ENCODE data around the gene TRPC4AP. TPM values are rescaled to one million over a fixed set of nuclear protein-coding genes. Genes with fewer than 3 reads are reported as not detected.

TRPC4AP gene
- total RNA-seq, 1 experiment from 2014 or later = 48.6 TPM

DNA sequence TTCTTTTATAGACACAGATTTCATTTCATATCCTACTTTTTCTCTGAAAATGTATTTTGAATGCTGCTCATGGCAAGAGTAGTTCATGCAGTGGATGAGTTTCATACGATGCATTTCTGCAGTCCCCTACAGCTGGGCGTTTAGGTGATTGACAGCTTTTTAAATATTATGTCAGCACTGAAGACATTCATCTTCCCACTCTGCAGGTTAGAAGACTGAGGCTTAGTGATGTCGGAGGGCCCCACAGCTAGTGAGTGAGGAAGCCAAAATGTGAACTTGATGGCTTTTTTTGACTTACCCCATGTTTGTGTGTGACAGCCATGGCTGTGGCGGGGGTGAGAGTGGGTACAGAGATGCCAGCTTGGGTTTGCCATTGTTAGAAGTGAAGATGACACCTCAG is 103.5 kb downstream of the TRPC4AP start:
- no TSS peak for BruUV-seq (replicated peaks)

More for the DNA sequence above, 103.5 kb downstream of the TRPC4AP start:
- CTCF ChIA-PET = no interaction called here
- H3K9me3 ChIP-seq (ENCODE audit: control insufficient read depth in 1 of 2, insufficient read depth in 1 of 2, low read depth in 1 of 2, low read length in 2 of 2) = no peaks in the 10 kb centered on the region
- H3K79me2 ChIP-seq (ENCODE audit: insufficient read depth, low read length) = no peaks in the 10 kb centered on the region
- no peak overlapping the region for H3K4me3 ChIP-seq (replicated peaks in 1 of 2; ENCODE audit: low read depth in 1 of 2, low read length in 2 of 2)
- H3K9ac ChIP-seq (ENCODE audit: low read length) = no peak overlapping the region
- ATAC-seq (no peak), DNase-seq (ENCODE audit: low read depth, low spot score) (no peak)
- POLR2A ChIA-PET = interaction anchor here (0.6 kb wide), 1 partner anchor 117 kb away, joined by 3 read pairs; no protein-coding TSS in a partner anchor
- no peak overlapping the region for H2AFZ ChIP-seq (ENCODE audit: low read depth, low read length, poor library complexity, severe bottlenecking)
- H3K36me3 ChIP-seq (ENCODE audit: control insufficient read depth in 1 of 2, insufficient read depth in 2 of 2, low read length in 2 of 2) = no peaks in the 10 kb centered on the region
- H3K4me2 ChIP-seq (ENCODE audit: low read length) = no peak overlapping the region
- RAD21 ChIA-PET (ENCODE audit: low non-redundant PET in 1 of 2, low total read pairs in 2 of 2, uncharacterized antibody in 2 of 2, unreplicated experiment in 2 of 2) = no interaction called here
- H4K20me1 ChIP-seq (ENCODE audit: insufficient read depth) = no peaks in the 10 kb centered on the region
- intact Hi-C loops (cut with micrococcal nuclease) = no loop called here
- H3K9me2 ChIP-seq (ENCODE audit: insufficient read depth) = no peaks in the 10 kb centered on the region
- H3K27me3 ChIP-seq (ENCODE audit: insufficient read depth, low read length) = no peaks in the 10 kb centered on the region
- peaks cover 0 to 2% of the 10 kb centered on the region in 2 experiments; a peak in 1 of 4 replicates for H3K4me1 ChIP-seq (ENCODE audit: control insufficient read depth in 1 of 2, insufficient read depth in 2 of 2, low read length in 2 of 2)
- TF ChIP-seq, protein P1, sequence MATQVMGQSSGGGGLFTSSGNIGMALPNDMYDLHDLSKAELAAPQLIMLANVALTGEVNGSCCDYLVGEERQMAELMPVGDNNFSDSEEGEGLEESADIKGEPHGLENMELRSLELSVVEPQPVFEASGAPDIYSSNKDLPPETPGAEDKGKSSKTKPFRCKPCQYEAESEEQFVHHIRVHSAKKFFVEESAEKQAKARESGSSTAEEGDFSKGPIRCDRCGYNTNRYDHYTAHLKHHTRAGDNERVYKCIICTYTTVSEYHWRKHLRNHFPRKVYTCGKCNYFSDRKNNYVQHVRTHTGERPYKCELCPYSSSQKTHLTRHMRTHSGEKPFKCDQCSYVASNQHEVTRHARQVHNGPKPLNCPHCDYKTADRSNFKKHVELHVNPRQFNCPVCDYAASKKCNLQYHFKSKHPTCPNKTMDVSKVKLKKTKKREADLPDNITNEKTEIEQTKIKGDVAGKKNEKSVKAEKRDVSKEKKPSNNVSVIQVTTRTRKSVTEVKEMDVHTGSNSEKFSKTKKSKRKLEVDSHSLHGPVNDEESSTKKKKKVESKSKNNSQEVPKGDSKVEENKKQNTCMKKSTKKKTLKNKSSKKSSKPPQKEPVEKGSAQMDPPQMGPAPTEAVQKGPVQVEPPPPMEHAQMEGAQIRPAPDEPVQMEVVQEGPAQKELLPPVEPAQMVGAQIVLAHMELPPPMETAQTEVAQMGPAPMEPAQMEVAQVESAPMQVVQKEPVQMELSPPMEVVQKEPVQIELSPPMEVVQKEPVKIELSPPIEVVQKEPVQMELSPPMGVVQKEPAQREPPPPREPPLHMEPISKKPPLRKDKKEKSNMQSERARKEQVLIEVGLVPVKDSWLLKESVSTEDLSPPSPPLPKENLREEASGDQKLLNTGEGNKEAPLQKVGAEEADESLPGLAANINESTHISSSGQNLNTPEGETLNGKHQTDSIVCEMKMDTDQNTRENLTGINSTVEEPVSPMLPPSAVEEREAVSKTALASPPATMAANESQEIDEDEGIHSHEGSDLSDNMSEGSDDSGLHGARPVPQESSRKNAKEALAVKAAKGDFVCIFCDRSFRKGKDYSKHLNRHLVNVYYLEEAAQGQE (IDR thresholded peaks at IDR 0.05; ENCODE audit: low read depth) = no peak
- TF ChIP-seq, protein P2, sequence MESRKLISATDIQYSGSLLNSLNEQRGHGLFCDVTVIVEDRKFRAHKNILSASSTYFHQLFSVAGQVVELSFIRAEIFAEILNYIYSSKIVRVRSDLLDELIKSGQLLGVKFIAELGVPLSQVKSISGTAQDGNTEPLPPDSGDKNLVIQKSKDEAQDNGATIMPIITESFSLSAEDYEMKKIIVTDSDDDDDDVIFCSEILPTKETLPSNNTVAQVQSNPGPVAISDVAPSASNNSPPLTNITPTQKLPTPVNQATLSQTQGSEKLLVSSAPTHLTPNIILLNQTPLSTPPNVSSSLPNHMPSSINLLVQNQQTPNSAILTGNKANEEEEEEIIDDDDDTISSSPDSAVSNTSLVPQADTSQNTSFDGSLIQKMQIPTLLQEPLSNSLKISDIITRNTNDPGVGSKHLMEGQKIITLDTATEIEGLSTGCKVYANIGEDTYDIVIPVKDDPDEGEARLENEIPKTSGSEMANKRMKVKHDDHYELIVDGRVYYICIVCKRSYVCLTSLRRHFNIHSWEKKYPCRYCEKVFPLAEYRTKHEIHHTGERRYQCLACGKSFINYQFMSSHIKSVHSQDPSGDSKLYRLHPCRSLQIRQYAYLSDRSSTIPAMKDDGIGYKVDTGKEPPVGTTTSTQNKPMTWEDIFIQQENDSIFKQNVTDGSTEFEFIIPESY (IDR thresholded peaks at IDR 0.05; ENCODE audit: extremely low read depth, insufficient replicate concordance, low read length) = no peak
- no peak for TF ChIP-seq ELF1 (IDR thresholded peaks at IDR 0.05; ENCODE audit: borderline replicate concordance, low read depth)
- TF ChIP-seq SP1 (IDR thresholded peaks at IDR 0.05; ENCODE audit: low read depth) = no peak
- no peak for TF ChIP-seq CTCF (IDR thresholded peaks at IDR 0.05 in 2 of 3, conservative IDR thresholded peaks at IDR 0.05 in 1 of 3; ENCODE audit: borderline replicate concordance in 1 of 3, insufficient read depth in 1 of 3, low read depth in 2 of 3, low read length in 2 of 3)
- no peak for TF ChIP-seq EZH2phosphoT487 (IDR thresholded peaks at IDR 0.05; ENCODE audit: borderline replicate concordance)
- no peak for TF ChIP-seq EGR1 (IDR thresholded peaks at IDR 0.05; ENCODE audit: low read depth)
- TF ChIP-seq TCF7L2 (IDR thresholded peaks at IDR 0.05; ENCODE audit: borderline replicate concordance, extremely low read depth, insufficient read depth, insufficient read length) = no peak
- no peak for TF ChIP-seq POLR2A (IDR thresholded peaks at IDR 0.05; ENCODE audit: borderline replicate concordance, extremely low read depth, insufficient read depth, insufficient read length)
- no peak for TF ChIP-seq ZNF274 (IDR thresholded peaks at IDR 0.05; ENCODE audit: low read depth, low read length)
- no peak for TF ChIP-seq POLR2AphosphoS5 (IDR thresholded peaks at IDR 0.05; ENCODE audit: low read depth, low read length)
- TF ChIP-seq CEBPB (IDR thresholded peaks at IDR 0.05; ENCODE audit: low read depth) = no peak
- TF ChIP-seq ZFX (IDR thresholded peaks at IDR 0.05) = no peak
- no peak overlapping the region for H3K27ac ChIP-seq (ENCODE audit: low read depth, low read length)
